GM12878 (cell line): ENCODE measurements around the gene TNFRSF1B. TPM values are rescaled to one million over a fixed set of nuclear protein-coding genes. Genes with fewer than 3 reads are reported as not detected.

Experiments
- CBX5 ChIP-seq: sonication (generic); IDR thresholded peaks from 2 replicates; pipeline ENCODE4 v1.6.1; 2016; ENCODE audit warnings: low read depth, moderate library complexity, mild to moderate bottlenecking, inconsistent platforms
- CHD1 ChIP-seq: IDR thresholded peaks from 2 replicates; pipeline ENCODE4 v1.6.1; 2012; ENCODE audit warnings: low read depth, low read length, improper control_type of control experiment
- JUNB ChIP-seq: IDR thresholded peaks from 2 replicates; pipeline ENCODE4 v1.6.1; 2016; ENCODE audit warnings: antibody characterized with exemption, mild to moderate bottlenecking
- KAT2A ChIP-seq: conservative IDR thresholded peaks from 2 replicates; pipeline ENCODE4 v1.6.1; 2011; ENCODE audit warnings: low read depth, low read length; ENCODE audit not compliant: control insufficient read depth
- MAX ChIP-seq: IDR thresholded peaks from 2 replicates; pipeline ENCODE4 v1.6.1; 2012; ENCODE audit warnings: low read depth, low read length, improper control_type of control experiment
- RELA ChIP-seq: fragments of 450-650 bp; IDR thresholded peaks from 2 replicates; pipeline ENCODE4 v1.8.0; 2014; ENCODE audit warnings: borderline replicate concordance; ENCODE audit not compliant: partially characterized antibody
- SMARCA5 ChIP-seq: fragments of 450-650 bp; IDR thresholded peaks from 2 replicates; pipeline ENCODE4 v1.6.1; 2017; ENCODE audit warnings: mild to moderate bottlenecking
- ZBTB40 ChIP-seq: fragments of 450-650 bp; IDR thresholded peaks from 2 replicates; pipeline ENCODE4 v1.6.1; 2016; ENCODE audit warnings: mild to moderate bottlenecking, moderate library complexity, borderline replicate concordance
- ZNF207 ChIP-seq: fragments of 450-650 bp; IDR thresholded peaks from 2 replicates; pipeline ENCODE4 v1.6.1; 2014; ENCODE audit warnings: antibody characterized with exemption, mild to moderate bottlenecking, borderline replicate concordance
- polyA plus RNA-seq, 11 experiments: library from polyadenylated mRNA; depleted of rRNA in 4 of 11; unstranded in 6 of 11; stranded (reverse) in 5 of 11; fragments of >200 nt; fragmentation: Nextera tagmentation in 4 of 11; fragmentation: Illumina TruSeq in 1 of 11; extraction: Ambion mirVana in 4 of 11; extraction: Trizol in 1 of 11; gene quantifications; 1 replicate in 1 of 11; 2 replicates in 10 of 11; pipeline versions ENCODE4 v1.2.1 to v1.2.3, GENCODE V29; 2011 to 2016; ENCODE audit warnings: inconsistent platforms in 2 of 11, missing spikeins in 2 of 11, low read depth in 1 of 11
- total RNA-seq, 4 experiments: library from RNA; depleted of rRNA in 3 of 4; stranded (reverse); fragments of >200 nt in 3 of 4; fragmentation: Illumina TruSeq in 1 of 4; extraction: Trizol in 1 of 4; gene quantifications; 2 replicates each; pipeline versions ENCODE4 v1.2.1 to v1.2.3, GENCODE V29; 2013 to 2021

Gene TNFRSF1B
- total and polyA plus RNA-seq, 10 of the 15 experiments (the other 5 are each of a cell fraction or from before 2014, with no cell fraction given), result 10.1 to 87.2 (median 37.3) TPM

DNA sequence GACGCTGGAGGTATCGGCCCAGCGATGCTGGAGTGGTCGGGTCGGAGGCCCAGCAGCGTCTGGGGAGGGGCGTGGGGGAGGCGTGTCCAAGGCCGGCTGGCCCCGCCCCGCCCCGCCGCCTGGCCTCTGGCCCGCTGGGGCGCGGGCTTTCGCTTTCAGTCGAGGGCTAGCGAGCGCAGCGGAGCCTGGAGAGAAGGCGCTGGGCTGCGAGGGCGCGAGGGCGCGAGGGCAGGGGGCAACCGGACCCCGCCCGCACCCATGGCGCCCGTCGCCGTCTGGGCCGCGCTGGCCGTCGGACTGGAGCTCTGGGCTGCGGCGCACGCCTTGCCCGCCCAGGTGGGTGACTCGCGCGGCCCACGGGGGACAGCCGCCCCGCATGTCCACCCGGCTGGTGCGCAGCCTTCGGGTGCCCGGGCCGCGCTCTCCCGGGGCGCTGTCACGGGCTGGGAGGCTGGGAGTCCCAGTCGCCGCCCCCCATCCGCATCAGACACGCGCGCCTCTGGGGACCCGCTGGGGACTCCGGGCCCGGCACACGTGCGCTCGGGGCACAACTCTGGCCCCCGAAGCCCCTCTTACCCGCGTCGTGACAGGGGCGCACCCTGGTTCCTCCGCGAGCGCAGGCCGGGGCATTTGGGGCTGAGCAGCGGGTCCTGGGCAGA, at the start of gene TNFRSF1B (continued):
- TF ChIP-seq ZBTB40 (no peak), CBX5 (no peak), ZNF207 (peak; percentile 87), JUNB (no peak), SMARCA5 (peak; percentile 95), KAT2A (no peak), MAX (peak; percentile 22; the same call in 1 of the 2 replicates), RELA (peak; percentile 34), CHD1 (0 out of 2 replicates have a peak, but pooled peaks have one; percentile 17)
